ENCODE measurements around the gene FAM3D.

- TF ChIP-seq, protein P1, sequence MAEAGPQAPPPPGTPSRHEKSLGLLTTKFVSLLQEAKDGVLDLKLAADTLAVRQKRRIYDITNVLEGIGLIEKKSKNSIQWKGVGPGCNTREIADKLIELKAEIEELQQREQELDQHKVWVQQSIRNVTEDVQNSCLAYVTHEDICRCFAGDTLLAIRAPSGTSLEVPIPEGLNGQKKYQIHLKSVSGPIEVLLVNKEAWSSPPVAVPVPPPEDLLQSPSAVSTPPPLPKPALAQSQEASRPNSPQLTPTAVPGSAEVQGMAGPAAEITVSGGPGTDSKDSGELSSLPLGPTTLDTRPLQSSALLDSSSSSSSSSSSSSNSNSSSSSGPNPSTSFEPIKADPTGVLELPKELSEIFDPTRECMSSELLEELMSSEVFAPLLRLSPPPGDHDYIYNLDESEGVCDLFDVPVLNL (IDR thresholded peaks at IDR 0.05; ENCODE audit: low read depth, low read length) = no peak
- TF ChIP-seq KDM1A (IDR thresholded peaks at IDR 0.05; ENCODE audit: borderline replicate concordance) = no peak
- TF ChIP-seq POLR2AphosphoS5 (IDR thresholded peaks at IDR 0.05; ENCODE audit: low read length) = no peak
- no peak for TF ChIP-seq CEBPB (IDR thresholded peaks at IDR 0.05; ENCODE audit: borderline replicate concordance in 1 of 2, low read depth in 2 of 2, low read length in 2 of 2)
- TF ChIP-seq GABPA (IDR thresholded peaks at IDR 0.05; ENCODE audit: low read depth) = no peak
Measured at GRCh38 chr3:58642846-58643245, 23.7 kb downstream of the FAM3D start.
